ENCODE data around the gene ANXA11.
"Not testable (repeated sequence)": the region's sequence is repeated elsewhere in the genome, so short reads cannot be mapped to it uniquely, and the experiment has no call there.

ANXA11 gene

DNA sequence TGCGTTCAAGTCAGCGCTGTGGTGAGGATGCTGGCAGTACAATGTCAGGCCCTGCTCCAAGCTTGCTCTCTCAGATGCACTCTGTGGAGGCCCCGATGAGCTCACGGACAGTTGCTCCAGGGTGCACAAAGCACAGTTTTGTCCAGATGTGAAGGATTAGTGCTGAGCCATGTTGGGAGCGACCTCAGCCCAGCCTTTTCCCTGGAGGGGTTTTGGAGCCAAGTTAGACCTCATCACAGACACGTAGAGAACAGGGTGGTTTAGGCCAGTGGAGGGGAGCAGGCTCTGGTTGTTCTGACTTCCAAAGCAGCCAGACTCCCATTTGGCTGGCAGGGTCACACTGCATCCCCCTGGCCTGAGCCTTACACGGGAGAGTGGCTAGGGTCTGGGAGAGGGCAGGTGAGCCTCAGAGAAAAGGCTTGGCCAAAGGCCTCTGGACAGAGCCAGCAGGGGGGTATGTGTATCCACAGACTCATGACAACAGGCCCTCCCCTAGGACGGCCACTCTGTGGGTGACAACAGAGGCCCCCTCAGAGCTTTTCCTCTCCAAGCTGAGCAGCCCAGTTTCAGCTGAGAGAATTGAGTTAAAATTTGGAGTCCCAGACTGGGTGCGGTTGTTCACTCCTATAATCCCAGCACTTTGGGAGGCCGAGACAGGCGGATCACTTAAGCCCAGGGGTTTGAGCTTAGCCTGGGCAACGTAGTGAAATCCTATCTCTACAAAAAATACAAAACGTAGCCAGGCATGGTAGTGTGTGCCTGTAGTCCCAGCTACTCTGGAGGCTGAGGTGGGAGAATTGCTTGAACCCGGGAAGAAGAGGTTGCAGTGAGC, 68.1 kb downstream of the ANXA11 start:
- DNase-seq (no peak), ATAC-seq (ENCODE audit: insufficient read depth, low read depth) (no peak)
- no peaks in the 10 kb centered on the region for H3K27me3 ChIP-seq (ENCODE audit: insufficient read depth, low read length, poor library complexity)
- H3K4me2 ChIP-seq (ENCODE audit: insufficient read depth, low read length), result no peak overlapping the region
- H3K36me3 ChIP-seq (ENCODE audit: insufficient read depth, low read length), result no peaks in the 10 kb centered on the region
- no peaks in the 10 kb centered on the region for H3K79me2 ChIP-seq (ENCODE audit: insufficient read depth, low read length)
- no peak overlapping the region for H3K4me3 ChIP-seq (ENCODE audit: low read depth in 1 of 2, low read length in 2 of 2)
- no peak overlapping the region for H2AFZ ChIP-seq (ENCODE audit: low read depth, low read length)
- H3K9me3 ChIP-seq (ENCODE audit: insufficient read depth, low read length, severe bottlenecking), result no peaks in the 10 kb centered on the region
- TF ChIP-seq EZH2 (IDR thresholded peaks at IDR 0.05; ENCODE audit: borderline replicate concordance, low read depth, low read length, severe bottlenecking), result no peak
- TF ChIP-seq, protein P1, sequence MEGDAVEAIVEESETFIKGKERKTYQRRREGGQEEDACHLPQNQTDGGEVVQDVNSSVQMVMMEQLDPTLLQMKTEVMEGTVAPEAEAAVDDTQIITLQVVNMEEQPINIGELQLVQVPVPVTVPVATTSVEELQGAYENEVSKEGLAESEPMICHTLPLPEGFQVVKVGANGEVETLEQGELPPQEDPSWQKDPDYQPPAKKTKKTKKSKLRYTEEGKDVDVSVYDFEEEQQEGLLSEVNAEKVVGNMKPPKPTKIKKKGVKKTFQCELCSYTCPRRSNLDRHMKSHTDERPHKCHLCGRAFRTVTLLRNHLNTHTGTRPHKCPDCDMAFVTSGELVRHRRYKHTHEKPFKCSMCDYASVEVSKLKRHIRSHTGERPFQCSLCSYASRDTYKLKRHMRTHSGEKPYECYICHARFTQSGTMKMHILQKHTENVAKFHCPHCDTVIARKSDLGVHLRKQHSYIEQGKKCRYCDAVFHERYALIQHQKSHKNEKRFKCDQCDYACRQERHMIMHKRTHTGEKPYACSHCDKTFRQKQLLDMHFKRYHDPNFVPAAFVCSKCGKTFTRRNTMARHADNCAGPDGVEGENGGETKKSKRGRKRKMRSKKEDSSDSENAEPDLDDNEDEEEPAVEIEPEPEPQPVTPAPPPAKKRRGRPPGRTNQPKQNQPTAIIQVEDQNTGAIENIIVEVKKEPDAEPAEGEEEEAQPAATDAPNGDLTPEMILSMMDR (IDR thresholded peaks at IDR 0.05; ENCODE audit: borderline replicate concordance, extremely low read depth, low read length, poor library complexity, severe bottlenecking), result no peak
- no peak overlapping the region for H3K9ac ChIP-seq (ENCODE audit: low read depth, low read length)
- H4K20me1 ChIP-seq (ENCODE audit: insufficient read depth, low read length), result no peaks in the 10 kb centered on the region
- no peaks in the 10 kb centered on the region for H3K4me1 ChIP-seq (ENCODE audit: insufficient read depth, low read length)
- no peak overlapping the region for H3K27ac ChIP-seq (ENCODE audit: low read length)

DNA sequence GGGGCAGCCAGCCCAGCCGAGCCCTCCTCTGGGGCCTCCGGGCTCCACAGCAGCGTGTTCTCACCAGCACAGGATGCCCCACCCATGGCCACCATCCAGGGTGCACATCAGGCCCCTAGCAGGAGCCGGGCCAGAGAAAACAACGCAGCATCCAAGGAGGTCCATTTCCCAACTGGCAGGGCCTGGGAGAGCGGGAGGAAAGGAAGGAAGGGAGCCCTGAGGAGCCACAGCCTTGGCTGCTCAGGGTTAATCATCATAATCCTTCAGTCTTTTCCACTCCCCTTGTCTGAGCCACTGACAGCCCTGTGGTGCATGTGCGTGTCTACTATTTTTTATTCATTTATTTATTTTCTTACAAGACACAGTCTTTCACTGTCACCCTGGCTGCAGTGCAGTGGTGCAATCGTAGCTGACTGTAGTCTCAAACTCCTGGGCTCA, 69.2 kb downstream of the ANXA11 start:
- H3K27me3 ChIP-seq (ENCODE audit: insufficient read depth, low read length, poor library complexity), result no peaks in the 10 kb centered on the region
- ATAC-seq (ENCODE audit: insufficient read depth, low read depth) (no peak), DNase-seq (no peak)
- H3K4me1 ChIP-seq (ENCODE audit: insufficient read depth, low read length), result no peaks in the 10 kb centered on the region
- H3K9me3 ChIP-seq (ENCODE audit: insufficient read depth, low read length, severe bottlenecking), result no peaks in the 10 kb centered on the region
- no peak overlapping the region for H2AFZ ChIP-seq (ENCODE audit: low read depth, low read length)
- H4K20me1 ChIP-seq (ENCODE audit: insufficient read depth, low read length), result no peaks in the 10 kb centered on the region
- no peaks in the 10 kb centered on the region for H3K36me3 ChIP-seq (ENCODE audit: insufficient read depth, low read length)
- TF ChIP-seq, protein P1 (IDR thresholded peaks at IDR 0.05; ENCODE audit: borderline replicate concordance, extremely low read depth, low read length, poor library complexity, severe bottlenecking), result no peak
- TF ChIP-seq EZH2 (IDR thresholded peaks at IDR 0.05; ENCODE audit: borderline replicate concordance, low read depth, low read length, severe bottlenecking), result no peak
- H3K9ac ChIP-seq (ENCODE audit: low read depth, low read length), result no peak overlapping the region
- no peak overlapping the region for H3K27ac ChIP-seq (ENCODE audit: low read length)
- H3K4me3 ChIP-seq (ENCODE audit: low read depth in 1 of 2, low read length in 2 of 2), result no peak overlapping the region
- no peak overlapping the region for H3K4me2 ChIP-seq (ENCODE audit: insufficient read depth, low read length)
- H3K79me2 ChIP-seq (ENCODE audit: insufficient read depth, low read length), result no peaks in the 10 kb centered on the region

DNA sequence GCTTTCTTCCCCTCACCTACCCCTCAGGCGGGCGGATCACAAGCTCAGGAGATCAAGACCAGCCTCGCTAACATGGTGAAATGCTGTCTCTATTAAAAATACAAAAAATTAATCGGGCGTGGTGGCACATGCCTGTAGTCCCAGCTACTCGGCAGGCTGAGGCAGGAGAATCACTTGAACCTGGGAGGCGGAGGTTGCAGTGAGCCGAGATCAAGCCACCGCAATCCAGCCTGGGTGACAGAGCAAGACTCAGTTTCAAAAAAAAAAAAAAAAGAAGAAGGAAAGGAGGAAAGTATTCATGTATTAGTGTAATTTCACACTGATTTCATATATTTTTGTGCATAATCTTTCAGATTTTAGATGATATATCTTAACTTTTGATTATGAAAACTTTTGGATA, 71.7 kb downstream of the ANXA11 start:
- H3K9me3 ChIP-seq (ENCODE audit: insufficient read depth, low read length, severe bottlenecking); DNase-seq; H2AFZ ChIP-seq (ENCODE audit: low read depth, low read length); H3K27ac ChIP-seq (ENCODE audit: low read length); H3K4me3 ChIP-seq (ENCODE audit: low read depth in 1 of 2, low read length in 2 of 2); H3K36me3 ChIP-seq (ENCODE audit: insufficient read depth, low read length); H3K9ac ChIP-seq (ENCODE audit: low read depth, low read length); H3K79me2 ChIP-seq (ENCODE audit: insufficient read depth, low read length); H3K27me3 ChIP-seq (ENCODE audit: insufficient read depth, low read length, poor library complexity); H3K4me1 ChIP-seq (ENCODE audit: insufficient read depth, low read length); ATAC-seq (ENCODE audit: insufficient read depth, low read depth); H4K20me1 ChIP-seq (ENCODE audit: insufficient read depth, low read length); H3K4me2 ChIP-seq (ENCODE audit: insufficient read depth, low read length): not testable (repeated sequence)

DNA sequence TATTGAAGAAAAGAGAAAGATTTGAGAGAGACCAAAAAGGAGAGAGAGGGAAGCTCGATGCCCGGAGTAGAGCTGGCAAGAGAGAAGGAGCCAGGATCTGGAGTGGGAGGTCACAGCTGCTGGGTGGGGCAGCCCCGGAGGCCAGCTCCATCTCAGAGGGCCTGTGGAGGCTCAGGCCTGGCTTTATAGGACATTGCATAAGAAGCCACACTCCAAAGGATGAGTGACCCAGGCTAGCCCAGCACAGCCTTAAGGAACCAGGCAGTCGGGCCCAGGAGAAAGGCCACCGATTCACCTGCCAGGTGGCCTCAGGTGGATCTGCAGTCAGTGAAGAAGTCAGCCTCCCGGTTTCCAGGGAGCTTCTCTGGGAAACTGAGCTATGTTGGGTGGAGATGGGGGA, 72.1 kb downstream of the ANXA11 start:
- H4K20me1 ChIP-seq (ENCODE audit: insufficient read depth, low read length), result no peaks in the 10 kb centered on the region
- no peaks in the 10 kb centered on the region for H3K36me3 ChIP-seq (ENCODE audit: insufficient read depth, low read length)
- no peak for ATAC-seq (ENCODE audit: insufficient read depth, low read depth)
- no peak overlapping the region for H3K4me2 ChIP-seq (ENCODE audit: insufficient read depth, low read length)
- TF ChIP-seq EZH2 (IDR thresholded peaks at IDR 0.05; ENCODE audit: borderline replicate concordance, low read depth, low read length, severe bottlenecking), result no peak
- TF ChIP-seq, protein P1 (IDR thresholded peaks at IDR 0.05; ENCODE audit: borderline replicate concordance, extremely low read depth, low read length, poor library complexity, severe bottlenecking), result no peak
- H3K9me3 ChIP-seq (ENCODE audit: insufficient read depth, low read length, severe bottlenecking), result no peaks in the 10 kb centered on the region
- no peaks in the 10 kb centered on the region for H3K4me1 ChIP-seq (ENCODE audit: insufficient read depth, low read length)
- no peak overlapping the region for H3K9ac ChIP-seq (ENCODE audit: low read depth, low read length)
- no peak for DNase-seq
- H3K79me2 ChIP-seq (ENCODE audit: insufficient read depth, low read length), result no peaks in the 10 kb centered on the region
- no peaks in the 10 kb centered on the region for H3K27me3 ChIP-seq (ENCODE audit: insufficient read depth, low read length, poor library complexity)
- H2AFZ ChIP-seq (ENCODE audit: low read depth, low read length), result no peak overlapping the region
- H3K4me3 ChIP-seq (ENCODE audit: low read depth in 1 of 2, low read length in 2 of 2), result no peak overlapping the region
- no peak overlapping the region for H3K27ac ChIP-seq (ENCODE audit: low read length)

Data from DND-41 (cell line).